ENCODE results near the gene WDFY2. TPM values are rescaled to one million over a fixed set of nuclear protein-coding genes. Genes with fewer than 3 reads are reported as not detected.

The WDFY2 gene
- total and polyA plus RNA-seq, 2 of the 8 experiments (the other 6 are each of a cell fraction or from before 2014, with no cell fraction given): 13.9 to 29.0 TPM

DNA sequence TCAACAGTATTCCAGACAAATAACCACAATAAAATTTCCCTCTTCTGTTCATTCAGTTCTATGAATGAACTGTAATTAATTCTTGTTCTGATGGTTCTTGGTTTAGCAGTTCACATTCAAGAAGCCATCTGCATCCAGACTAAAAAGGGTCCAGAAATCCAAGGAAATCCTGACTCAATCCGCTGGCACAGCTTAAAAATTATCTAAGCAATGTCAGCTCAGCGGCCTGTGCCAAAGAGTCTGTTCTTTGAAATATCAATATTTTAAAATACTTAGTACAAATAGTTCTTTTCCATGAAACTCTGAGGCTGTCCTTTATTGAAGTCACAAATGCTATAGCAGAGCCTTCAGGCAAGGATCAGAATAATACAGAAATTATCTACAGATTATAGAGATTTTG is 162.5 kb downstream of the WDFY2 start:
- CTCF ChIA-PET (ENCODE audit: partially characterized antibody): interaction anchor here (0.6 to 1.3 kb wide), 4 partner anchors 10 to 274 kb away, joined by 3 to 4 read pairs (median 4); no protein-coding TSS in a partner anchor
- Histone ChIP-seq H2BK120ac (replicated peaks; ENCODE audit: low read depth, low read length) (no peak overlapping the region), H3K27ac (ENCODE audit: low read depth, low read length) (no peak overlapping the region), H3K79me2 (ENCODE audit: control insufficient read depth in 1 of 2, insufficient read depth in 2 of 2, low read length in 2 of 2) (no peaks in the 10 kb centered on the region), H2AK5ac (ENCODE audit: low read depth, low read length) (no peak overlapping the region), H3K23ac (ENCODE audit: insufficient read length) (no peak overlapping the region), H3K9ac (replicated peaks in 1 of 4; ENCODE audit: extremely low read depth in 1 of 4, low read depth in 3 of 4, low read length in 3 of 4) (no peak overlapping the region), H2BK12ac (ENCODE audit: low read depth, low read length) (no peak overlapping the region), H3K36me3 (ENCODE audit: control insufficient read depth in 2 of 4, insufficient read depth in 4 of 4, low read length in 3 of 4) (peaks cover 0 to 29% (median under 1%) of the 10 kb centered on the region in 4 experiments; a peak in 3 of 8 replicates), H3K4me3 (ENCODE audit: extremely low read depth in 1 of 4, insufficient read depth in 2 of 4, low read depth in 3 of 4, low read length in 4 of 4) (no peak overlapping the region), H3K4ac (replicated peaks; ENCODE audit: insufficient read length, low read depth, low read length) (no peak overlapping the region), H3K9me3 (ENCODE audit: insufficient read depth in 2 of 2, low read depth in 1 of 2, low read length in 1 of 2) (no peaks in the 10 kb centered on the region), H3K14ac (ENCODE audit: insufficient read length) (no peak overlapping the region), H2AFZ (ENCODE audit: low read length) (no peak overlapping the region), H3K79me1 (ENCODE audit: low read depth, low read length) (no peaks in the 10 kb centered on the region; the same call in none of the 2 replicates), H3K27me3 (replicated peaks in 1 of 4; ENCODE audit: control insufficient read depth in 3 of 4, extremely low read depth in 1 of 4, insufficient read depth in 3 of 4, low read length in 3 of 4) (no peaks in the 10 kb centered on the region), H2BK15ac (ENCODE audit: low read length) (no peak overlapping the region), H4K20me1 (replicated peaks in 1 of 2; ENCODE audit: control insufficient read depth in 1 of 2, insufficient read depth in 2 of 2, low read length in 2 of 2) (no peaks in the 10 kb centered on the region), H2BK5ac (ENCODE audit: low read depth, low read length) (no peak overlapping the region), H3K4me2 (ENCODE audit: insufficient read depth in 1 of 2, low read depth in 2 of 2, low read length in 2 of 2) (no peak overlapping the region), H3K23me2 (ENCODE audit: low read depth, low read length) (no peaks in the 10 kb centered on the region), H3K4me1 (replicated peaks in 1 of 4; ENCODE audit: control insufficient read depth in 3 of 4, insufficient read depth in 4 of 4, low read length in 3 of 4) (no peaks in the 10 kb centered on the region), H3K56ac (replicated peaks; ENCODE audit: insufficient read length, low read depth, low read length) (no peak overlapping the region), H2BK20ac (ENCODE audit: low read length) (no peak overlapping the region), H4K8ac (ENCODE audit: extremely low read depth, insufficient read depth, low read length) (no peak overlapping the region), H4K5ac (ENCODE audit: insufficient read length, low read depth, low read length) (no peak overlapping the region), H3K18ac (ENCODE audit: extremely low read depth, low read length) (no peak overlapping the region), H4K91ac (replicated peaks; ENCODE audit: insufficient read length, low read length) (no peak overlapping the region)
- WGBS, 2 experiments (ENCODE audit: extremely low coverage in 1 of 2, insufficient coverage in 1 of 2, insufficient read length in 1 of 2, insufficient replicate concordance in 2 of 2, low coverage in 1 of 2, low lambda C conversion rate in 2 of 2, missing lambda C conversion rate in 1 of 2): 96% methylated on average over 2 of the region's 2 CpGs; no CpG with 5 or more reads in 1 of the 2 experiments
- FAIRE-seq (no peak), DNase-seq (ENCODE audit: low read depth in 1 of 2, low spot score in 2 of 2) (no peak)
- POLR2A ChIA-PET (ENCODE audit: partially characterized antibody): no interaction called here
- TF ChIP-seq KDM5A (IDR thresholded peaks at IDR 0.05; ENCODE audit: low read length) (no peak), NRF1 (IDR thresholded peaks at IDR 0.05; ENCODE audit: low read depth, low read length) (no peak), ZNF274 (IDR thresholded peaks at IDR 0.05; ENCODE audit: borderline replicate concordance, extremely low read depth, low read length) (no peak)
- TF ChIP-seq, protein P1, sequence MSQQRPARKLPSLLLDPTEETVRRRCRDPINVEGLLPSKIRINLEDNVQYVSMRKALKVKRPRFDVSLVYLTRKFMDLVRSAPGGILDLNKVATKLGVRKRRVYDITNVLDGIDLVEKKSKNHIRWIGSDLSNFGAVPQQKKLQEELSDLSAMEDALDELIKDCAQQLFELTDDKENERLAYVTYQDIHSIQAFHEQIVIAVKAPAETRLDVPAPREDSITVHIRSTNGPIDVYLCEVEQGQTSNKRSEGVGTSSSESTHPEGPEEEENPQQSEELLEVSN (IDR thresholded peaks at IDR 0.05): no peak

All from H1 (cell line).